Naive thymus-derived CD4-positive, alpha-beta T cell (primary cell): ENCODE measurements around the gene DNAJC30. TPM values are rescaled to one million over a fixed set of nuclear protein-coding genes. Genes with fewer than 3 reads are reported as not detected.

Experiments
- ATAC-seq: fragments of 150-1000 bp; cut with Tn5 transposase; 2 replicates; pipeline ENCODE4 v1.10.0; 2021; ENCODE audit warnings: mild to moderate bottlenecking, moderate library complexity
- CTCF ChIA-PET: fragments of 350-600 bp; sonication (Branson Sonifier 250); formaldehyde crosslinking; loops from one replicate; lab custom pipeline; 2021; ENCODE audit warnings: antibody characterized with exemption; lab: Charles Lee
- POLR2A ChIA-PET: fragments of 350-600 bp; sonication (Branson Sonifier 250); formaldehyde crosslinking; loops from one replicate; lab custom pipeline; 2021; ENCODE audit warnings: antibody characterized with exemption, inconsistent platforms; lab: Charles Lee
- DNase-seq, 9 donors: peaks; one replicate each; pipeline versions ENCODE4 v3.0.0 to v3.0.0-alpha.2; 2020 to 2022; ENCODE audit warnings: mixed read lengths in 1 of 9
- H3K27ac ChIP-seq: one replicate; pipeline ENCODE4 v1.7.0; 2013; ENCODE audit warnings: mild to moderate bottlenecking, low read depth, low read length, moderate library complexity
- H3K27me3 ChIP-seq, 2 donors: one replicate each; pipeline ENCODE4 v1.7.0; 2013; ENCODE audit warnings: low read length in 2 of 2, mild to moderate bottlenecking in 2 of 2, moderate library complexity in 2 of 2; ENCODE audit not compliant: control insufficient read depth in 2 of 2, insufficient read depth in 2 of 2
- H3K36me3 ChIP-seq, 3 experiments: 1 replicate in 2 of 3; 2 replicates in 1 of 3; pipeline ENCODE4 v1.7.0; 2013; ENCODE audit warnings: low read length in 3 of 3, mild to moderate bottlenecking in 3 of 3, moderate library complexity in 1 of 3; ENCODE audit not compliant: insufficient read depth in 3 of 3, control insufficient read depth in 2 of 3
- H3K4me1 ChIP-seq, 2 donors: one replicate each; pipeline ENCODE4 v1.7.0; 2013; ENCODE audit warnings: low read length in 2 of 2, mild to moderate bottlenecking in 2 of 2, moderate library complexity in 1 of 2; ENCODE audit not compliant: control insufficient read depth in 2 of 2, insufficient read depth in 2 of 2
- H3K4me3 ChIP-seq: 2 replicates; pipeline ENCODE4 v1.7.0; 2013; ENCODE audit warnings: mild to moderate bottlenecking, low read length
- H3K9me3 ChIP-seq, 3 experiments: 1 replicate in 2 of 3; 2 replicates in 1 of 3; pipeline ENCODE4 v1.7.0; 2013; ENCODE audit warnings: low read length in 3 of 3; ENCODE audit not compliant: control insufficient read depth in 2 of 3
- H3K27ac Mint-ChIP-seq, 9 donors: one replicate each; pipeline ENCODE4 v1.8.0; 2020 to 2022; ENCODE audit warnings: mixed read lengths in 9 of 9, mild to moderate bottlenecking in 8 of 9, moderate library complexity in 5 of 9, inconsistent platforms in 2 of 9
- H3K27me3 Mint-ChIP-seq, 5 donors: one replicate each; pipeline ENCODE4 v1.8.0; 2021 to 2022; ENCODE audit warnings: mixed read lengths in 5 of 5, mild to moderate bottlenecking in 1 of 5
- H3K36me3 Mint-ChIP-seq, 5 donors: one replicate each; pipeline ENCODE4 v1.8.0; 2020 to 2022; ENCODE audit warnings: mixed read lengths in 5 of 5, mild to moderate bottlenecking in 3 of 5, inconsistent platforms in 1 of 5
- H3K4me1 Mint-ChIP-seq, 7 donors: one replicate each; pipeline ENCODE4 v1.8.0; 2020 to 2022; ENCODE audit warnings: mixed read lengths in 7 of 7, mild to moderate bottlenecking in 3 of 7, inconsistent platforms in 1 of 7
- H3K4me3 Mint-ChIP-seq, 10 donors: one replicate each; pipeline ENCODE4 v1.8.0; 2020 to 2022; ENCODE audit warnings: mild to moderate bottlenecking in 10 of 10, mixed read lengths in 10 of 10, moderate library complexity in 6 of 10, inconsistent platforms in 2 of 10
- H3K9me3 Mint-ChIP-seq, 11 donors: one replicate each; pipeline ENCODE4 v1.8.0; 2020 to 2022; ENCODE audit warnings: mixed read lengths in 11 of 11, mild to moderate bottlenecking in 4 of 11, inconsistent platforms in 1 of 11, moderate library complexity in 1 of 11
- intact Hi-C, 2 donors: fragments of 100-400 bp; cut with micrococcal nuclease; formaldehyde crosslinking; loops; one replicate each; pipeline ENCODE4 v1.15.1; 2023
- polyA plus RNA-seq, 2 donors: library from polyadenylated mRNA; unstranded; fragments of 300-500 nt; fragmentation: Illumina TruSeq; gene quantifications; one replicate each; pipeline ENCODE4 v1.2.3, GENCODE V29; 2021
- total RNA-seq, 6 experiments: library from RNA in 5 of 6; stranded (reverse) in 5 of 6; gene quantifications; 1 replicate in 5 of 6; 2 replicates in 1 of 6; pipeline ENCODE4 v1.2.3 and lab custom pipeline; 2021 to 2026

Gene DNAJC30
- total and polyA plus RNA-seq, 7 experiments from 2014 or later = 9.5 to 22.4 (median 12.9) TPM

DNA sequence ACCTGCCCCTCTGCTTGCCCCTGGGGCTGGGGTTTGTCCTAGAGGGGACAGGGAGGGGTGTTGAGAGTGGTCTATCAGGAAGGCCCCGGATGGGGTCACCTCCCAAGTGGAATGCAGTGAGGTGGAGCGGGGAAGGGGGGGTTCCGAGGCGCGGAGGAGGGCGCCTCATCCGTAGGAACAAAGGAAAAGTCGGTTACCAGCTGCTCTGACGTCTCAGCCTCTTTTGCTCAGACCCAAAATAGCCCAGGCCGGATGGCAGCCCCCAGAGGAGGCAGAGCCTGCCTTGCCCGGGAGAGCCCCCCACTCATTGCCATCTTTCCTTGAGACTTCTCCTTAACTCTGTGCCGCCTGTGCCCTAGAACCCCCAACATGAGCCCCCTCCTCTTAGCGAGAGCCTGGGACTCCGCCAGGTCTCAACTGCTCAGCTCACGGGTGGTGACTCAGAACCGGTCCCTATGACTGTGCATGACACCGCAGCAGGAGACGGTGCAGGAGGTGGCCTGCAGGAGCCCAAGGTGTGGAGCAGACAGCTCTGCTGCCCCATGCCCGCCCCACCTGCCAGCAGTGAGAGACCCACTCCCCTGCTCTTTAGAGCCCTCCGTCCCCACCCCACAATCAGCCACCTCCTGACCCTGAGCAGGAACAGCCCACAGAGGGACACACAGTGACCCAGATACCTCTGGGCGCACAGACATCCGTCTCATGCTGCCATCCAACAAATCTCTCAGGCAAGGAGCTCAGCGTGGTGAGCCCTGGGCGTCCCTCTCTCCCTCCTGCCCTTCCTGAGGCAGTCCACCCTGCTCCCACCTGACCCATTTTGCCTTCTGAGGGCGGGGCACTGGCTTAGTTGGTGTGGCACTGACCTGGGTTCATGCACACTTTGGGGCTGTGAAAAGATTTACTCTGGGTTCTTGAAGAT is 23.1 kb upstream of the DNAJC30 start:
- no peak for DNase-seq
- no peaks in the 10 kb centered on the region for H3K36me3 ChIP-seq
- Mint-ChIP-seq H3K27me3 (no peaks in the 10 kb centered on the region), H3K4me3 (peak overlapping the region in 3 of 10 donors; percentile 33 to 50 (median 38)), H3K27ac (peak overlapping the region in 2 of 9 donors; percentile 14 to 55), H3K4me1 (peaks cover 4 to 14% (median 8%) of the 10 kb centered on the region in 7 donors), H3K9me3 (no peaks in the 10 kb centered on the region), H3K36me3 (peaks cover 0 to 4% (median 0%) of the 10 kb centered on the region in 5 donors)
- POLR2A ChIA-PET = interaction anchor here (0.5 to 0.9 kb wide), 3 partner anchors 14 to 1113 kb away, joined by 3 read pairs; no protein-coding TSS in a partner anchor
- no peak overlapping the region for H3K27ac ChIP-seq
- no peaks in the 10 kb centered on the region for H3K27me3 ChIP-seq
- H3K4me1 ChIP-seq = no peaks in the 10 kb centered on the region
- intact Hi-C loops = loop anchor here in 1 of 2 donors (2.0 kb wide), 1 partner anchor 18 kb away; no protein-coding TSS in a partner anchor
- CTCF ChIA-PET = interaction anchor here (0.7 kb wide), 1 partner anchor 100 kb away, joined by 4 read pairs; no protein-coding TSS in a partner anchor
- H3K9me3 ChIP-seq = no peaks in the 10 kb centered on the region
- ATAC-seq = peak; percentile 33
- no peak overlapping the region for H3K4me3 ChIP-seq

DNA sequence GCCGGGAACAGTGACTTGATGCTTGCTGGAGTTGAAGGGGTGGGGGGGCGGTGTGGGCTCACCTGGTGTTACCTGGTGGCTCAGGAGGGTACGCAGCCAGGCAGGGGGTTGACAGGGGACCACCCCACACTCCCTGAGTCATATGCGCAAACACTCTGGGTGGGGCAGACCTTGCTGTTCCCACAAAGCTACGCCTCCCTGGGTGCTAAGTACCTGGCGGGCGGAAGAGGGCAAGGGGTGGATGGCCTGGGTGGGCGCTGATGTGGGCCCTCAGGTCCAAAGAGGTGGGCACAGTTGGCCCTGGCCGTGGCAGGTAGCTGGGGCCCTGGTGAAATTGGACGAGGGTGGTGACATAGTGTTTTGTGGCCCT is 22.3 kb upstream of the DNAJC30 start:
- DNase-seq (no peak), ATAC-seq (no peak)
- CTCF ChIA-PET = interaction anchor here (0.6 to 0.7 kb wide), 2 partner anchors 19 to 99 kb away, joined by 3 to 4 read pairs; no protein-coding TSS in a partner anchor
- Histone ChIP-seq H3K27ac (no peak overlapping the region), H3K36me3 (no peaks in the 10 kb centered on the region), H3K9me3 (no peaks in the 10 kb centered on the region), H3K4me1 (no peaks in the 10 kb centered on the region), H3K4me3 (no peak overlapping the region), H3K27me3 (no peaks in the 10 kb centered on the region)
- Mint-ChIP-seq H3K9me3 (no peaks in the 10 kb centered on the region), H3K36me3 (peaks cover 0 to 4% (median 0%) of the 10 kb centered on the region in 5 donors), H3K27ac (no peak overlapping the region), H3K4me1 (peaks cover 4 to 14% (median 8%) of the 10 kb centered on the region in 7 donors), H3K27me3 (no peaks in the 10 kb centered on the region), H3K4me3 (no peak overlapping the region)
- intact Hi-C loops = no loop called here
- POLR2A ChIA-PET = interaction anchor here (0.5 to 0.6 kb wide), 2 partner anchors 19 to 1113 kb away, joined by 3 read pairs; no protein-coding TSS in a partner anchor

DNA sequence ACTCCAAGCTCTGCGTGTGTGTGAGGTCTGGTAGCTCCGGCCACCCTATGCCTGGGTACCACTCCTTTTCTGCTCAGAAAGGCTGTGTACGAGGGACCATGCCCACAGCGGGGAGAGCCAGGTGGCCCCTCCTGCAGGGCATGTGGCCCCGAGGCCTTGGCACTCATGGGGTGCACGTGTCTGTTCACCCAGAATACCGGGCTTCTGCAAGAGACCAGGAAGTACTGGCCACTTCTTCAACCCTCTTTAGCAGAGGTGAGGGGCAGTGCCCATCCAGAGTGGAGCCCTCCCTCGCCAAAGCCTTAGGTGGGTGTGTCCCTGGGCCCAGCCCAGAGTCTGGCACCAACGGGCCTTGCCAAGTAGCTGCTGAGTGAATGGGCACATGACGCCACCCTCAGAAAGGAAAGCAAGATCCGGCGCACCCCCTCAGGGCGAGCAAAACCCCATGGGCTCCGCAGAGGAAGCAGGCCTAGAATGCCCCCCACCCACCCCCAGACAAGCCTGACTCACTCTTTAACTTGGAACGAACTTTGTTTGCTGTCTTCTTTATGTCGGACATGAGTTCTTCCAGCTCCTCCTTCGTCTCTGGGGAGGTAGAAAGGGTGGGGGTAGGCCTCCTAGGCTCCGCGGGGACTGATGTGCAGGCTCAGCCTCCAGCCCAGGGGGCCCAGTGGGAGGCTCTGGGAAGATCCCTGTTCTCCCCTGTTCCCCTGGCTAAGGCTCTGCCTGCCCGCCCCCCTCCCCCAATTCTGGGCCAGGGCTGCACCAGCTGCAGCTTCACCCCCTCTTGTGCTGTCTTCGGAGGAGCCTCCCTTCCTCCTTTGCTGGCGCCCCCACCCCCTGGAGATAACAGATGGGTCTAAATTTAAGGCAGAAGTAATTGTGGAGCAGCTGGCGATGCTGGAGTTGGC is 21.6 kb upstream of the DNAJC30 start:
- no peaks in the 10 kb centered on the region for H3K4me1 ChIP-seq
- intact Hi-C loops = loop anchor here (1.0 kb wide), 3 partner anchors 13 to 22 kb away; partner anchors contain the start of genes BUD23 (in 1 of the 2), DNAJC30 (in 1 of the 2) and STX1A (in 1 of the 2)
- POLR2A ChIA-PET = no interaction called here
- H3K27me3 ChIP-seq = no peaks in the 10 kb centered on the region
- peaks cover 0 to 4% (median 0%) of the 10 kb centered on the region in 5 donors for H3K36me3 Mint-ChIP-seq
- peak overlapping the region in 3 of 10 donors; percentile 33 to 49 (median 47) for H3K4me3 Mint-ChIP-seq
- H3K27ac ChIP-seq = no peak overlapping the region
- H3K27me3 Mint-ChIP-seq = no peaks in the 10 kb centered on the region
- H3K4me1 Mint-ChIP-seq = peaks cover 4 to 14% (median 8%) of the 10 kb centered on the region in 7 donors
- ATAC-seq = no peak
- no peak overlapping the region for H3K27ac Mint-ChIP-seq
- H3K9me3 Mint-ChIP-seq = no peaks in the 10 kb centered on the region
- no peak overlapping the region for H3K4me3 ChIP-seq
- CTCF ChIA-PET = interaction anchor here (0.6 to 1.1 kb wide), 2 partner anchors 12 to 19 kb away, joined by 3 read pairs; no protein-coding TSS in a partner anchor
- no peak for DNase-seq
- H3K36me3 ChIP-seq = no peaks in the 10 kb centered on the region
- H3K9me3 ChIP-seq = no peaks in the 10 kb centered on the region

DNA sequence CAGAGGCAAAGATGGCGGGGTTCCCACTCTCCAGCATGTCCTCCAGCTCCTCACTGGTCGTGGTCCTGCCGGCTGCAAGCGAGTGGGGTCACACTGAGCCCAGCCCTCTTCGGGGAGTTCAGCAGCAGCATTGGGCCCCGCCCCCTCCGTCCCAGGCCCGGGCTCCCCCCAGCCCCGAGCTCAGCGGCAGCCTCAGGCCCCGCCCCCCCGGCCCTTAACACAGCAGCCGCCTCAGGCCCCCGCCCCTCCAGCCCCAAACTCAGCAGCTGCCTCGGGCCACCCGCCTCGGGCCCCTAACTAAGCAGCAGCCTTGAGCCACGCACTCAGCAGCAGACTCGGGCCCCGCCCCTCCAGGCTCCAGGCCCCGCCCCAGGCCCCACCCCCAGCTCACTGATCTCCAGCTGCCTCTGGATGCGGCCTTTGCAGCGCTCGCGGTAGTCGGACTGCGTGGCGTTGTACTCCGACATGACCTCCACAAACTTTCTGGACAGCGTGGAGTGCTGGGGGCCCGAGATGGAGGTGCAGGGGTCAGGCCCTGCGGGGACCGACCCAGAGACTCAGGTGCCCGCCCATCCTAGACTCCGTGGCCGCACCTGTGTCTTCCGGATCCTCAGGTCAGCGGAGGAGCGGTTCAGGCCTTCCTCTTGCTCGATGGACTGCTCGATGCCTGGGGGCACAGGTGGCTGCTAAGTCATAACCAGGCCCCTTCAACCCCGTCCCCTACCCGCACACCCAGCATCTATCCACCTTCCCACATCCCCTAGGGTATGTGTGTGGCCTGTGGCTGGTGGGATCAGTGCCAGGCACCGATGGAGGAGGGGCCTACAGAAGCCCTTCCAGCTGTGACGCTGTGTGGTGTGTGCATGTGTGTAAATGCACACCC is 20.7 kb upstream of the DNAJC30 start:
- H3K36me3 Mint-ChIP-seq = peaks cover 0 to 6% (median 0%) of the 10 kb centered on the region in 5 donors
- peak overlapping the region in 7 of 10 donors; percentile 16 to 53 (median 49) for H3K4me3 Mint-ChIP-seq
- H3K9me3 Mint-ChIP-seq = no peaks in the 10 kb centered on the region
- Histone ChIP-seq H3K36me3 (peaks cover 0 to 8% (median 0%) of the 10 kb centered on the region in 3 experiments), H3K27me3 (no peaks in the 10 kb centered on the region), H3K9me3 (no peaks in the 10 kb centered on the region), H3K4me3 (no peak overlapping the region), H3K27ac (no peak overlapping the region), H3K4me1 (no peaks in the 10 kb centered on the region)
- H3K4me1 Mint-ChIP-seq = peaks cover 4 to 14% (median 8%) of the 10 kb centered on the region in 7 donors
- DNase-seq = peak in 6 of 9 donors; percentile 29 to 54 (median 42)
- POLR2A ChIA-PET = interaction anchor here (1.1 kb wide), 1 partner anchor 35 kb away, joined by 4 read pairs; the partner anchor contains the start of gene ABHD11
- intact Hi-C loops = loop anchor here (1.0 kb wide), 3 partner anchors 14 to 21 kb away; partner anchors contain the start of genes BUD23 (in 1 of the 2), DNAJC30 (in 1 of the 2) and STX1A (in 1 of the 2)
- H3K27ac Mint-ChIP-seq = no peak overlapping the region
- CTCF ChIA-PET = interaction anchor here (1.1 kb wide), 1 partner anchor 13 kb away, joined by 3 read pairs; no protein-coding TSS in a partner anchor
- no peaks in the 10 kb centered on the region for H3K27me3 Mint-ChIP-seq
- peak; percentile 63 for ATAC-seq

DNA sequence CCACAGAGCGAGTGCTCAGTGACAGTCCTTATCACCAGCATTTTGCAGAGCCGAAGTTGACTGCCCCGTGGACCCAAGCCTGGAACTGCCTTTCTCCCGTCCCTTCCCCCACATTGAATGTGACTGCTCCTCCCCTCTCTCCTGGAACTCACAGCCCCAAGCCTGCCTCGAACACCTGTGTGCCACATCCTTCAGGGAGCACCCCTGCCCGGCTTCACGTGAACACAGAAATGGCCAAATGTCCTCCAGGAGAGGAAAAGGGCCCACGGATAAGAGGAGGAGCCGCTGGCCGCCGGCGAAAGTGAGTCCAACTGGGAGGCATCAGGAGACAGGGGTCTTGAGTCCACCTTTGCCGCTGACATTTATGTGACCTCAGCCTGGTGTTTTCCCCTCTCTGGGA is 20.0 kb upstream of the DNAJC30 start:
- H3K27ac Mint-ChIP-seq = no peak overlapping the region
- H3K4me1 ChIP-seq = no peaks in the 10 kb centered on the region
- H3K27ac ChIP-seq = no peak overlapping the region
- H3K27me3 Mint-ChIP-seq = no peaks in the 10 kb centered on the region
- no peak overlapping the region for H3K4me3 ChIP-seq
- H3K9me3 Mint-ChIP-seq = peaks cover 0 to 1% (median 0%) of the 10 kb centered on the region in 11 donors
- no peaks in the 10 kb centered on the region for H3K9me3 ChIP-seq
- POLR2A ChIA-PET = interaction anchor here (1.1 kb wide), 1 partner anchor 36 kb away, joined by 4 read pairs; the partner anchor contains the start of gene ABHD11
- no peak for DNase-seq
- no peak for ATAC-seq
- intact Hi-C loops = no loop called here
- peaks cover 0 to 14% (median 0%) of the 10 kb centered on the region in 5 donors for H3K36me3 Mint-ChIP-seq
- H3K36me3 ChIP-seq = peaks cover 0 to 16% (median 4%) of the 10 kb centered on the region in 3 experiments
- no peaks in the 10 kb centered on the region for H3K27me3 ChIP-seq
- CTCF ChIA-PET = interaction anchor here (0.6 kb wide), 1 partner anchor 19 kb away, joined by 5 read pairs; no protein-coding TSS in a partner anchor
- peaks cover 2 to 14% (median 8%) of the 10 kb centered on the region in 7 donors for H3K4me1 Mint-ChIP-seq
- peak overlapping the region in 5 of 10 donors; percentile 38 to 53 (median 47) for H3K4me3 Mint-ChIP-seq
